Measurements from ENCODE around the gene CCDC40.

- TF ChIP-seq POLR2AphosphoS5 (IDR thresholded peaks at IDR 0.05) (no peak), POLR2A (IDR thresholded peaks at IDR 0.05) (no peak)
Observed at GRCh38 chr17:79987187-79987934, 49.1 kb upstream of the CCDC40 start.

Data from spleen (tissue), 3 donors.